Fibroblast of skin of left quadriceps (primary cell): ENCODE results near the gene ST6GALNAC4.

ENCODE experiments used
- DNase-seq, 2 experiments: peaks; one replicate each; pipeline ENCODE4 v3.0.0-alpha.2; 2013; ENCODE audit warnings: low read depth in 2 of 2

Gene ST6GALNAC4

DNA sequence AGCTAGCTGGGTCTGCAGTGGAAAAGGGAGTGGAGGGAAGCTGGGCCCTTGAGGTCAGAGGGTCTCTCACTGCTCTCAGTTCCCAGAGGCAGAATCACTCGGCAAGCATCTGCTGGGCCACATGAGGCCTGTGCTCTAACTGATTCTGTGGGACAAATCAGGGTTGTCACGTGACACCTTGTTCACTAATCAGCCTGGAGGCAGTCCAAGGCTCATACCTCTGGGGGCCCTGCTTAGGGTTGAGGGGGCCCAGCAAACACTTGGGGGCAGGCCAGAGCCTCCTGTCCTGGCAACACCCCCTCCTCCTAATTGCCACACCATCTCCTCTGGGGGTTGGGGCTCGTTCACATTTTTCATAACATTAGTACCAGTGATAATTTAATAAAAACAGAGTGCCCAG is 29.9 kb upstream of the ST6GALNAC4 start:
- no peak for DNase-seq

- DNase-seq: no peak
Observed at GRCh38 chr9:127945942-127946341, 29.1 kb upstream of the ST6GALNAC4 start.

- no peak for DNase-seq
Observed at GRCh38 chr9:127945338-127945737, 28.5 kb upstream of the ST6GALNAC4 start.

DNA sequence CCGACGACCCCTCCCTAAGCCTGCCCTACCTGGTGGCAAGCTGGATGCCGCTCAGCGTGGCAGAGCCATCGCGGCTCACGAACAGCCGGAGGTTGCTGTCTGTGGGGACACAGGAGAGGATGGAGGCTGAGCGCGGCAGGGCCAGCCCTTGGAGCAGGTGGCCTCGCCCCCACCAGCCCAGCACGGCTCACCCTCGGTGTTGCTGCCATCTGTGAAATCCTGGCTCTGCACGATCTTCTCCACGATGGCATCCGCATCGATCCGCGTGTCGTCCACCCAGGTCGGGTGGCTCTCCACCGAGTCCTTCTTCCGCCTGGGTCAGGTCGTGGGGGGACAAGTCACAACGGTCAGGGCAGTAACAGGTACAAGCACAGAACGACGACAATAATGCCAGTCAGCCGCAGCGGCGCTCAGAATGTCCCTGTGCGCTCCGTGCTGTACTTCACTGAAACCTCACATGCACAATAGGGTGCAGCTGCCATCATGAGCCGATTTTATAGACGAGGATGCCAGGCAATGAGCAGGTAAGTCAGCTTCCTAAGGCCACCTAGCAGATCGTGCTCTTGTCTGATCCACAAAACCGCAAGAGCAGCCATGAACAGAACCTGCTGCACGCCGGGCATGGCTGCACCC is 27.9 kb upstream of the ST6GALNAC4 start:
- no peak for DNase-seq

DNA sequence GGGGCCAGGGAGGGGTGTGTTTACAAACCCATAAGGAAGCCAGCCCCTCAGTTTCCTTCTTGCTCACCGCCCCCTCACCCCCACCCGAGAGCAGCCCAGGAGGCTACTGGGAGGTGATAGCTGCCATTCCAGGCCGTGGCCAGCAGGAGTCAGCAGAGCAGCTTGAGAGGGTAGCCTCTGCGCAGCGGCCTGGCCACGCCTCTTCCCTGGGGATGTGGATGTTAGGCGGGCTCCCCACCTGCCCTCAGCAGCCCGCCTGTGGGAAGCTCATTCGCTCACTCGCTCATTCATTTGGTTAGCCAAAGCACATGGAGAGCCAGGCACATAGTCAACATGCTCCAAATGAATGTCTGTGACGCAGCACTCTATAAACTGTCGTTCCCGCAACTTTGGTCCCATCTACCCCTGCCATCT is 26.9 kb upstream of the ST6GALNAC4 start:
- DNase-seq: peak in 1 of 2 experiments; percentile 47

DNA sequence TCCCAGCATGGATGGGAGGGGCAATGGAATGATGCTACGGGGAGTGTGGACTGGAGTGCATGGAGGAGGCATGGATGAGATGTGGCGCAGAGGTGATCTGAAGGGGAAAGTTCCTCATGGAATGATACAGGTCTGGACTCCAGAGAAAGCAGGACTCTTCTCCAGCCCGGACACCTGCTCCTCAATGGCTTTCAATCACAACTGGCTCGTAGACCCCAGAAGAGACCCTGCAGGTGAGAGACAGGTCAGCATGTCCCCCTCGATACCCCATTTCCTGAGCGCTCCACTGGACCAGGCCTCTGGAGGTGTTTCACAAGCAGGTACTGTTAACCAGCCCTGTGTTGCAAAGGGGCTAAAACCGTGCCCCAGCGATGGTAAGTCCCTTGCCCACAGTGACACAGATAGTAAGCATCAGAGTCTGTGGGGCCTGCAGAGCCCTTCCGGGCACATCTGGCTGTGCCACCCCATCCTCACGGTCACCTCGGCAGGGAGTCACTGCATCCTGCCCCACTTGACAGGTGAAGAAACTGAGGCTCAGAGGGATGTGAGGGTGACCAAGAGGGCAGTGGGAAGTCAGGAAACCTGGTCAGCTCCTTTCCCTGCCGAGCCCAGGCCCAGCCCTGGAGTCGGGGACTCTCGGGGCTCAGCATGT is 26.3 kb upstream of the ST6GALNAC4 start:
- DNase-seq: no peak

- DNase-seq: no peak
Observed at GRCh38 chr9:127942216-127943010, 25.6 kb upstream of the ST6GALNAC4 start.

DNA sequence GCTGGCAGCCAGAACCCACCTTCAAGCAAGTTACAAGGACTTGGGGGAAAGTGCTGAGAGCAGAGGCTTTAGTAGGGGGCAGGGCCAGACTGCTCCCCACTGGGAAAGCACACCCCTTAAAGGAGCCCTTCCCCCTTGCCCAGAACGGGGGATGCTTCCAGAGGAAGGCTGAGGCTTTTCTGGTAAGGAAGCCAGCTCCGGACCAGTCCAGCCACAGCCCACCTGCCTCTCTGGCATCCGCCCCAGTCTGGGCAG is 25.0 kb upstream of the ST6GALNAC4 start:
- no peak for DNase-seq

GRCh38 chr9:127941062-127941960 is 24.5 kb upstream of the ST6GALNAC4 start:
- DNase-seq: no peak

DNA sequence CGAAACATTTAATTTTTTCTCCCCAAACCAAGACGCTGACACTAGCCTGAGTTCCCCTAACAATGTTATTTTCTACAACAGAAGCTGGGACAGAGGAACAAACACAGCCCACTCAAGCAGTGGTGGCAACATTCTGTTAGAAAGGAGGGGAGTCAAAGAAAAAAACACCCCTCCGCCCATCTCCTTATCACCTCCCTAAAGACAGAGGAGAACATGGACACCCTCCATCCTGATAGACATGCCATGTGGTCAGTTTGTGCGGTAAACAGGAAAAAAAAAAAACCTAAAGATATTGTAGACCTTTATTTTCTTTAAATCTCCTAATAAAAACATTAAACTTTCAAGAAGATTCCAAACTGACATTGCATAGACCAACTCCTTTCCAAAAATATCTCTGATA is 23.8 kb upstream of the ST6GALNAC4 start:
- DNase-seq: no peak

GRCh38 chr9:127938298-127938690 is 21.5 kb upstream of the ST6GALNAC4 start:
- no peak for DNase-seq

- DNase-seq: peak; percentile 64 to 67
Observed at GRCh38 chr9:127937388-127938297, 20.8 kb upstream of the ST6GALNAC4 start, which contains the start of gene DPM2. Gene DPM2, minus strand, starts transcription at chr9:127937854. Its CDS starts 34 bp downstream, at chr9:127937820.

DNA sequence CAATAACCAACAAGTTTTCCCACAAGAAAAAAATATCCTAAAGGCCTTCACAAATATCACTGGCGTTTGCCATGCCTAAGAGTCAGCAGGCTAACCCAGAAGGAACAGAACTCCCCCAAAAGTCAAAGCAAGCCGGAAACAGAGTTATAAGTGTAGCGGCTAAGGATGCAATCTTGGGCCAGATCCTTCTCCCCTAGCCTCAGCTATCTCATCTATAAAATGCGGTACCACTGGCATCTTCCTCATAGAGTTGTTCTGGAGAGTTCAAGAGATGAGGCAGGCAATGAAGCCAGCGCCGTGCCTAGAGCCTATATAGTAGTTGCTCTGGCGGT is 20.2 kb upstream of the ST6GALNAC4 start:
- no peak for DNase-seq

DNA sequence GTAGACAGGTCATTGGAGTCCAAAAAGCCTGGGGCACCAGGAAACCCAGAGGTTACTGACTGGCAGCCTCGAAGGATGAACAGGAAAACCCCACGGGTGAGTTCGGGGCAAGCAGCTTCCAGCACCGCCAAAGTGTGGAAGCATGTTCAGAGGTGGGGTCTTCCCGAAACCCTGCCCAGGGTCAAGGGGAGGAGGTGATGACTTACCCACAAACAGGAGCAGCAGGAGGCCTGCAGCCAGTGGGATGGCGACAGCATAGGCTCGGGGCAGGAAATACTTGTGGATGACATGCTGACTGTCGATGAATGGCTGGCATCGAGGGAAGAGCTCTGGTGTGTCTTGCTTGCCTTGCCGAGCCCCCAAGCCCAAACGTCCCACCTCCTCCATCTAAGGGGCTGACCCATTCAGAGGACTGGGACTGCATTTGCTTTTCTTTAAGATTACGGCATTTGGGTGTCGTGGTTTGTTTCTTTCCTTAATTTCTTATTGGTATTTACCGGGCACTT is 19.6 kb upstream of the ST6GALNAC4 start:
- DNase-seq: no peak

DNA sequence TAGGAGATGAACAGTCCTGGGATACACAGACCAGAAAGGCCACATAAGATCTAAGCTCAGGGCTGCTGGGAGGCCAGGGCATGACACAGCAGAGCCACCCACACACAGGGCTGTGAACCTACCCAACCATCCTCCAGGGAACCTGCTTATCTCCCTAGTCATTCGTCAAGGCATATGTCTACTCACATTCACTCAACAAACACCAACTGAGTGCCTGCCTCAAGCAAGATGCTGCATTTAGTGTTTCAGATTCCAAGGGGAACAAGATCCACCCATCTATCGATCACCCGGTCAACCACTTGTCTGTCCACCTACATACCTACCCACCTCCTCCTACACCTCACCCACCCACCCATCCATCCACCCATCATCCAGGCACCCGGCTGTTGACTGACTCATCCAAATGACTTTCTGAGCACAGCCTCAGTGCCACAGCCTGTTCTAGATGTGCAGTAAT is 19.0 kb upstream of the ST6GALNAC4 start:
- no peak for DNase-seq

- DNase-seq: no peak
Observed at GRCh38 chr9:127934986-127935385, 18.1 kb upstream of the ST6GALNAC4 start.

- no peak for DNase-seq
Observed at GRCh38 chr9:127934248-127934647, 17.4 kb upstream of the ST6GALNAC4 start.

- no peak for DNase-seq
Observed at GRCh38 chr9:127931092-127931881, 14.4 kb upstream of the ST6GALNAC4 start.

GRCh38 chr9:127930231-127931091 is 13.6 kb upstream of the ST6GALNAC4 start, which contains the start of gene PIP5KL1:
Gene PIP5KL1, minus strand, starts transcription at chr9:127930777. Its CDS starts 25 bp downstream, at chr9:127930752.
- DNase-seq: no peak
